ENCODE measurements around the gene SPATS2L. TPM values are rescaled to one million over a fixed set of nuclear protein-coding genes. Genes with fewer than 3 reads are reported as not detected.

Gene SPATS2L
- total RNA-seq, 1 experiment from 2014 or later = 47.3 TPM

GRCh38 chr2:200394045-200394444, 87.6 kb downstream of the SPATS2L start:
- no peak overlapping the region for H3K14ac ChIP-seq (ENCODE audit: insufficient read depth, low read length)
- H3K79me2 ChIP-seq (ENCODE audit: insufficient read depth, low read length) = 0 out of 2 replicates have a peak, but pooled peaks cover 2% of the 10 kb centered on the region
- H3K4me2 ChIP-seq (ENCODE audit: insufficient read depth, insufficient read length, low read length) = no peak overlapping the region

More at GRCh38 chr2:200394045-200394444, 87.6 kb downstream of the SPATS2L start:
- Histone ChIP-seq H4K8ac (replicated peaks; ENCODE audit: insufficient read length, low read depth, low read length) (no peak overlapping the region), H2AFZ (ENCODE audit: low read length) (no peak overlapping the region), H3K79me1 (ENCODE audit: insufficient read depth, low read depth, low read length, poor library complexity, severe bottlenecking) (peaks cover 3% of the 10 kb centered on the region), H3K18ac (ENCODE audit: insufficient read length, low read depth, low read length) (no peak overlapping the region), H3K27ac (ENCODE audit: insufficient read length, low read depth, low read length) (no peak overlapping the region), H3K4ac (ENCODE audit: low read depth, low read length) (no peak overlapping the region), H3T11ph (ENCODE audit: low read length) (no peak overlapping the region), H4K20me1 (ENCODE audit: control insufficient read depth, insufficient read depth, insufficient read length) (no peaks in the 10 kb centered on the region), H3K56ac (ENCODE audit: insufficient read length, low read depth, low read length) (no peak overlapping the region), H3K23ac (ENCODE audit: insufficient read length, low read depth, low read length) (no peak overlapping the region), H4K91ac (ENCODE audit: insufficient read length, low read depth, low read length) (no peak overlapping the region), H3K9me3 (ENCODE audit: control insufficient read depth, low read depth, low read length) (no peaks in the 10 kb centered on the region), H2AK5ac (ENCODE audit: insufficient read length, low read length) (no peak overlapping the region), H3K4me1 (ENCODE audit: insufficient read depth, low read length) (peaks cover 4% of the 10 kb centered on the region; the same call in 1 of the 2 replicates), H2BK15ac (ENCODE audit: low read depth, low read length) (no peak overlapping the region), H3K27me3 (ENCODE audit: insufficient read depth, low read length) (no peaks in the 10 kb centered on the region), H2BK20ac (ENCODE audit: low read depth, low read length, poor library complexity, severe bottlenecking) (no peak overlapping the region), H2BK12ac (ENCODE audit: insufficient read length, low read depth, low read length) (no peak overlapping the region), H2BK5ac (ENCODE audit: insufficient read length, low read length) (no peak overlapping the region), H3K23me2 (ENCODE audit: insufficient read length, low read depth, low read length, poor library complexity, severe bottlenecking) (no peaks in the 10 kb centered on the region), H3K9ac (ENCODE audit: extremely low read depth, insufficient read length, low read length) (no peak overlapping the region), H2BK120ac (ENCODE audit: low read depth, low read length, poor library complexity, severe bottlenecking) (no peak overlapping the region), H4K5ac (ENCODE audit: insufficient read length, low read depth, low read length) (no peak overlapping the region)
- DNase-seq = no peak
- Mint-ChIP-seq H3K9me3 (no peaks in the 10 kb centered on the region; a peak in 1 of 5 replicates), H3K36me3 (ENCODE audit: insufficient read depth in 1 of 3, low read depth in 3 of 3) (peaks cover 28 to 38% (median 32%) of the 10 kb centered on the region in 3 experiments), H3K4me3 (no peak overlapping the region), H3K27ac (peak overlapping the region in 2 of 3 experiments; percentile 41 to 43; a peak in 4 of 7 replicates), H3K27me3 (ENCODE audit: low read depth) (no peaks in the 10 kb centered on the region), H3K4me1 (peaks cover 23 to 30% of the 10 kb centered on the region in 2 experiments)
- WGBS (ENCODE audit: extremely low coverage, insufficient read length, low lambda C conversion rate) = no CpG with 5 or more reads among the region's 7 CpGs
- TF ChIP-seq CTCF (conservative IDR thresholded peaks at IDR 0.05) = no peak
